ENCODE data around the gene PRSS1.
"Not testable (repeated sequence)": the region's sequence is repeated elsewhere in the genome, so short reads cannot be mapped to it uniquely, and the experiment has no call there.

GRCh38 chr7:142758312-142758711 is 9.0 kb downstream of the PRSS1 start:
- TF ChIP-seq, protein P1, sequence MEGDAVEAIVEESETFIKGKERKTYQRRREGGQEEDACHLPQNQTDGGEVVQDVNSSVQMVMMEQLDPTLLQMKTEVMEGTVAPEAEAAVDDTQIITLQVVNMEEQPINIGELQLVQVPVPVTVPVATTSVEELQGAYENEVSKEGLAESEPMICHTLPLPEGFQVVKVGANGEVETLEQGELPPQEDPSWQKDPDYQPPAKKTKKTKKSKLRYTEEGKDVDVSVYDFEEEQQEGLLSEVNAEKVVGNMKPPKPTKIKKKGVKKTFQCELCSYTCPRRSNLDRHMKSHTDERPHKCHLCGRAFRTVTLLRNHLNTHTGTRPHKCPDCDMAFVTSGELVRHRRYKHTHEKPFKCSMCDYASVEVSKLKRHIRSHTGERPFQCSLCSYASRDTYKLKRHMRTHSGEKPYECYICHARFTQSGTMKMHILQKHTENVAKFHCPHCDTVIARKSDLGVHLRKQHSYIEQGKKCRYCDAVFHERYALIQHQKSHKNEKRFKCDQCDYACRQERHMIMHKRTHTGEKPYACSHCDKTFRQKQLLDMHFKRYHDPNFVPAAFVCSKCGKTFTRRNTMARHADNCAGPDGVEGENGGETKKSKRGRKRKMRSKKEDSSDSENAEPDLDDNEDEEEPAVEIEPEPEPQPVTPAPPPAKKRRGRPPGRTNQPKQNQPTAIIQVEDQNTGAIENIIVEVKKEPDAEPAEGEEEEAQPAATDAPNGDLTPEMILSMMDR (IDR thresholded peaks at IDR 0.05): not testable (repeated sequence)
- TF ChIP-seq POLR2AphosphoS5, POLR2A, EP300 (IDR thresholded peaks at IDR 0.05): not testable (repeated sequence)

Measured in upper lobe of left lung (tissue), 4 donors.